Measurements from ENCODE around the gene SMPD3.

SMPD3 gene

GRCh38 chr16:68376590-68376989 is 71.7 kb downstream of the SMPD3 start:
- Histone ChIP-seq H3K4me3 (replicated peaks; ENCODE audit: insufficient read depth, low read length) (no peak overlapping the region), H3K27me3 (ENCODE audit: insufficient read depth, poor library complexity, severe bottlenecking) (no peaks in the 10 kb centered on the region), H3K27ac (replicated peaks) (no peak overlapping the region)
- DNase-seq (ENCODE audit: low read depth in 1 of 2, low spot score in 1 of 2): no peak
- TF ChIP-seq POLR2AphosphoS5 (IDR thresholded peaks at IDR 0.05; ENCODE audit: low read depth): no peak
- TF ChIP-seq GABPA (IDR thresholded peaks at IDR 0.05; ENCODE audit: low read depth): no peak
- TF ChIP-seq REST (IDR thresholded peaks at IDR 0.05; ENCODE audit: insufficient replicate concordance, low read depth): no peak
- no peak for TF ChIP-seq CTCF (IDR thresholded peaks at IDR 0.05; ENCODE audit: insufficient read depth, low read length)
- TF ChIP-seq SPI1 (IDR thresholded peaks at IDR 0.05; ENCODE audit: borderline replicate concordance, low read depth): no peak

- Histone ChIP-seq H3K4me3 (replicated peaks; ENCODE audit: insufficient read depth, low read length) (no peak overlapping the region), H3K27ac (replicated peaks) (no peak overlapping the region), H3K27me3 (ENCODE audit: insufficient read depth, poor library complexity, severe bottlenecking) (no peaks in the 10 kb centered on the region)
- TF ChIP-seq CTCF (IDR thresholded peaks at IDR 0.05; ENCODE audit: insufficient read depth, low read length) (no peak), GABPA (IDR thresholded peaks at IDR 0.05; ENCODE audit: low read depth) (no peak), SPI1 (IDR thresholded peaks at IDR 0.05; ENCODE audit: borderline replicate concordance, low read depth) (no peak), REST (IDR thresholded peaks at IDR 0.05; ENCODE audit: insufficient replicate concordance, low read depth) (no peak), POLR2AphosphoS5 (IDR thresholded peaks at IDR 0.05; ENCODE audit: low read depth) (no peak)
- DNase-seq (ENCODE audit: low read depth in 1 of 2, low spot score in 1 of 2): no peak
These were observed 72.3 kb downstream of the SMPD3 start for GRCh38 chr16:68375801-68376536.

- DNase-seq (ENCODE audit: low read depth in 1 of 2, low spot score in 1 of 2): no peak
- no peak overlapping the region for H3K27ac ChIP-seq (replicated peaks)
- H3K4me3 ChIP-seq (replicated peaks; ENCODE audit: insufficient read depth, low read length): no peak overlapping the region
- TF ChIP-seq POLR2AphosphoS5 (IDR thresholded peaks at IDR 0.05; ENCODE audit: low read depth) (no peak), GABPA (IDR thresholded peaks at IDR 0.05; ENCODE audit: low read depth) (no peak), CTCF (IDR thresholded peaks at IDR 0.05; ENCODE audit: insufficient read depth, low read length) (no peak), REST (IDR thresholded peaks at IDR 0.05; ENCODE audit: insufficient replicate concordance, low read depth) (no peak), SPI1 (IDR thresholded peaks at IDR 0.05; ENCODE audit: borderline replicate concordance, low read depth) (no peak)
- H3K27me3 ChIP-seq (ENCODE audit: insufficient read depth, poor library complexity, severe bottlenecking): no peaks in the 10 kb centered on the region
These were observed 73.2 kb downstream of the SMPD3 start for GRCh38 chr16:68374961-68375660.

All from HL-60 (cell line).